ENCODE results near the gene ZNF554.

GRCh38 chr19:2816641-2817040, 3.0 kb upstream of the ZNF554 start:
- no peak for TF ChIP-seq POLR2AphosphoS5 (IDR thresholded peaks at IDR 0.05; ENCODE audit: low read depth, low read length)
- TF ChIP-seq POLR2A (IDR thresholded peaks at IDR 0.05; ENCODE audit: low read depth, low read length): no peak
- no peak for TF ChIP-seq TAF1 (IDR thresholded peaks at IDR 0.05; ENCODE audit: low read depth, low read length)

All from GM12891 (cell line).